Measurements from ENCODE around the gene LYZL2. TPM values are rescaled to one million over a fixed set of nuclear protein-coding genes. Genes with fewer than 3 reads are reported as not detected.

LYZL2 gene
- total RNA-seq, 3 donors from 2014 or later = not detected

DNA sequence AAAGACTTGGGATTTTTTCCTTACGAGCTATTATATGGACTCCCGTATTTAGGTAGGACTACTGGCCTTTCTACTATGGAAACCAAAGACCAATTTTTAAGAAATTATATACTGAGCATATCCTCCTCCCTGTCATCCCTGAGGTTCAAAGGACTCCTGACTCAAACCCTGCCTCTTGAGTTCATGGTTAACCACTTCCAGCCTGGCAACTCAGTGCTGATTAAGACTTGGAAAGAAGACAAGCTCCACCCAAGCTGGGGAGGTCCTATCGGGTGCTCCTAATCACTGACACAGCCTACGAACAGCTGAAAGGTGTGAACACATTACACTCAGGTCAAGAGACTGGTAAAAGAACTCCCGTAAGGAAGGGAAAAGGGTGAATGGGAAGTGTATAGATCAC, 66.8 kb downstream of the LYZL2 start:
- H3K27me3 Mint-ChIP-seq (ENCODE audit: low read depth) = peaks cover 11% of the 10 kb centered on the region
- ATAC-seq (peak; percentile 62 to 75), DNase-seq (no peak)
- no peaks in the 10 kb centered on the region for H3K4me1 Mint-ChIP-seq (ENCODE audit: low read depth)
- no peaks in the 10 kb centered on the region for H3K36me3 Mint-ChIP-seq (ENCODE audit: insufficient read depth)
- H3K4me3 Mint-ChIP-seq = no peak overlapping the region
- no peaks in the 10 kb centered on the region for H3K9me3 Mint-ChIP-seq

Other genes starting within 250 kb of the LYZL2 start
- 10 to 100 TPM; 20.8 to 29.2 (median 21.7) TPM for gene MAP3K8, start 195.6 kb downstream of the LYZL2 start, total RNA-seq

All from activated T-cell treated with anti-CD3 and anti-CD28 coated beads, Interleukin-2, amount 50 U/mL, for 4 hours (primary cell).